ENCODE data around the gene SAPCD2. TPM values are rescaled to one million over a fixed set of nuclear protein-coding genes. Genes with fewer than 3 reads are reported as not detected.

Gene SAPCD2
- total and polyA plus RNA-seq, 9 of the 15 experiments (the other 6 are each of a cell fraction or from before 2014, with no cell fraction given), result 3.4 to 91.8 (median 18.8) TPM

DNA sequence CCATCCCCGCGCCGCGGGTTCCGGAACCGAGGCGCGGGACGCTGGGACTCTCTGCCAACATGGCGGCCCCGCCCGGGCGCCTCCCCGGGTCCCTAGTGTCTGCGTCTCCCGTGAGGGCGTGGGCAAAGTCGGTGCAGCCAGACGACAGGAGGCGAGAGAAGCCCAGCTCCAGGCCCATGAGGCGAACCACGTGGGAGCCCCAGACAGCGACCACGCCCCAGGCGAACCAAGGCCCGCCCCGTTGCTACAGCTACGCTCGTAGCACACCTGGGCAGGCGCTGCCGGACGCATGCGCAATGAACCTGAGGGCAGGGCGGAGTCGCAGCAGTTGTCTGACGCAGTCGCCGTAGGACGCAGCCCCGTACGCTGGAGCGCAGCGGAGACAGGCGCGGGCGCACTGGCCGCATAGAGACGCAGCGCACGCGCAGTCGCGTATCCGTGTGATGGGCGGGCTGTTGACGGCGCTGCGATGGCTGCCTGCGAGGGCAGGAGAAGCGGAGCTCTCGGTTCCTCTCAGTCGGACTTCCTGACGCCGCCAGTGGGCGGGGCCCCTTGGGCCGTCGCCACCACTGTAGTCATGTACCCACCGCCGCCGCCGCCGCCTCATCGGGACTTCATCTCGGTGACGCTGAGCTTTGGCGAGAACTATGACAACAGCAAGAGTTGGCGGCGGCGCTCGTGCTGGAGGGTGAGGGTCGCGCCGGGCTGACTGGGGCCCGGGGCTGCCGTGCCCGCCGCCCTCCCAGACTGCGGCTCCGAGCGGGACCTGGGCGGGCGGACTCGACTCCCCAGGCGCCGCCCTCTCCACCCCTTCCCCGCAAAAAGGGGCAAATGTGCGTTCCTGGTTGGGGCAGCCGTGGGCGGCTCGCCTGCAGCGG, 16.4 kb upstream of the SAPCD2 start, which contains the start of gene MAN1B1 (continued):
- TF ChIP-seq, protein P1, sequence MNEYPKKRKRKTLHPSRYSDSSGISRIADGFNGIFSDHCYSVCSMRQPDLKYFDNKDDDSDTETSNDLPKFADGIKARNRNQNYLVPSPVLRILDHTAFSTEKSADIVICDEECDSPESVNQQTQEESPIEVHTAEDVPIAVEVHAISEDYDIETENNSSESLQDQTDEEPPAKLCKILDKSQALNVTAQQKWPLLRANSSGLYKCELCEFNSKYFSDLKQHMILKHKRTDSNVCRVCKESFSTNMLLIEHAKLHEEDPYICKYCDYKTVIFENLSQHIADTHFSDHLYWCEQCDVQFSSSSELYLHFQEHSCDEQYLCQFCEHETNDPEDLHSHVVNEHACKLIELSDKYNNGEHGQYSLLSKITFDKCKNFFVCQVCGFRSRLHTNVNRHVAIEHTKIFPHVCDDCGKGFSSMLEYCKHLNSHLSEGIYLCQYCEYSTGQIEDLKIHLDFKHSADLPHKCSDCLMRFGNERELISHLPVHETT (CRISPR knock-in tag; conservative IDR thresholded peaks at IDR 0.05 in 1 of 2, IDR thresholded peaks at IDR 0.05 in 1 of 2), result peak in 1 of 2 experiments; percentile 84; a peak in 2 of 4 replicates
- TF ChIP-seq, protein P2, sequence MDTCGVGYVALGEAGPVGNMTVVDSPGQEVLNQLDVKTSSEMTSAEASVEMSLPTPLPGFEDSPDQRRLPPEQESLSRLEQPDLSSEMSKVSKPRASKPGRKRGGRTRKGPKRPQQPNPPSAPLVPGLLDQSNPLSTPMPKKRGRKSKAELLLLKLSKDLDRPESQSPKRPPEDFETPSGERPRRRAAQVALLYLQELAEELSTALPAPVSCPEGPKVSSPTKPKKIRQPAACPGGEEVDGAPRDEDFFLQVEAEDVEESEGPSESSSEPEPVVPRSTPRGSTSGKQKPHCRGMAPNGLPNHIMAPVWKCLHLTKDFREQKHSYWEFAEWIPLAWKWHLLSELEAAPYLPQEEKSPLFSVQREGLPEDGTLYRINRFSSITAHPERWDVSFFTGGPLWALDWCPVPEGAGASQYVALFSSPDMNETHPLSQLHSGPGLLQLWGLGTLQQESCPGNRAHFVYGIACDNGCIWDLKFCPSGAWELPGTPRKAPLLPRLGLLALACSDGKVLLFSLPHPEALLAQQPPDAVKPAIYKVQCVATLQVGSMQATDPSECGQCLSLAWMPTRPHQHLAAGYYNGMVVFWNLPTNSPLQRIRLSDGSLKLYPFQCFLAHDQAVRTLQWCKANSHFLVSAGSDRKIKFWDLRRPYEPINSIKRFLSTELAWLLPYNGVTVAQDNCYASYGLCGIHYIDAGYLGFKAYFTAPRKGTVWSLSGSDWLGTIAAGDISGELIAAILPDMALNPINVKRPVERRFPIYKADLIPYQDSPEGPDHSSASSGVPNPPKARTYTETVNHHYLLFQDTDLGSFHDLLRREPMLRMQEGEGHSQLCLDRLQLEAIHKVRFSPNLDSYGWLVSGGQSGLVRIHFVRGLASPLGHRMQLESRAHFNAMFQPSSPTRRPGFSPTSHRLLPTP (IDR thresholded peaks at IDR 0.05; ENCODE audit: borderline replicate concordance, extremely low read depth, insufficient read length), result no peak
- no peak; the same call in 1 of the 2 replicates for TF ChIP-seq NR3C1 (CRISPR knock-in tag; IDR thresholded peaks at IDR 0.05)
- no peak for TF ChIP-seq ZNF695 (CRISPR knock-in tag; IDR thresholded peaks at IDR 0.05)
- no peak for TF ChIP-seq BCL6 (CRISPR knock-in tag; IDR thresholded peaks at IDR 0.05)
- TF ChIP-seq, protein P3, sequence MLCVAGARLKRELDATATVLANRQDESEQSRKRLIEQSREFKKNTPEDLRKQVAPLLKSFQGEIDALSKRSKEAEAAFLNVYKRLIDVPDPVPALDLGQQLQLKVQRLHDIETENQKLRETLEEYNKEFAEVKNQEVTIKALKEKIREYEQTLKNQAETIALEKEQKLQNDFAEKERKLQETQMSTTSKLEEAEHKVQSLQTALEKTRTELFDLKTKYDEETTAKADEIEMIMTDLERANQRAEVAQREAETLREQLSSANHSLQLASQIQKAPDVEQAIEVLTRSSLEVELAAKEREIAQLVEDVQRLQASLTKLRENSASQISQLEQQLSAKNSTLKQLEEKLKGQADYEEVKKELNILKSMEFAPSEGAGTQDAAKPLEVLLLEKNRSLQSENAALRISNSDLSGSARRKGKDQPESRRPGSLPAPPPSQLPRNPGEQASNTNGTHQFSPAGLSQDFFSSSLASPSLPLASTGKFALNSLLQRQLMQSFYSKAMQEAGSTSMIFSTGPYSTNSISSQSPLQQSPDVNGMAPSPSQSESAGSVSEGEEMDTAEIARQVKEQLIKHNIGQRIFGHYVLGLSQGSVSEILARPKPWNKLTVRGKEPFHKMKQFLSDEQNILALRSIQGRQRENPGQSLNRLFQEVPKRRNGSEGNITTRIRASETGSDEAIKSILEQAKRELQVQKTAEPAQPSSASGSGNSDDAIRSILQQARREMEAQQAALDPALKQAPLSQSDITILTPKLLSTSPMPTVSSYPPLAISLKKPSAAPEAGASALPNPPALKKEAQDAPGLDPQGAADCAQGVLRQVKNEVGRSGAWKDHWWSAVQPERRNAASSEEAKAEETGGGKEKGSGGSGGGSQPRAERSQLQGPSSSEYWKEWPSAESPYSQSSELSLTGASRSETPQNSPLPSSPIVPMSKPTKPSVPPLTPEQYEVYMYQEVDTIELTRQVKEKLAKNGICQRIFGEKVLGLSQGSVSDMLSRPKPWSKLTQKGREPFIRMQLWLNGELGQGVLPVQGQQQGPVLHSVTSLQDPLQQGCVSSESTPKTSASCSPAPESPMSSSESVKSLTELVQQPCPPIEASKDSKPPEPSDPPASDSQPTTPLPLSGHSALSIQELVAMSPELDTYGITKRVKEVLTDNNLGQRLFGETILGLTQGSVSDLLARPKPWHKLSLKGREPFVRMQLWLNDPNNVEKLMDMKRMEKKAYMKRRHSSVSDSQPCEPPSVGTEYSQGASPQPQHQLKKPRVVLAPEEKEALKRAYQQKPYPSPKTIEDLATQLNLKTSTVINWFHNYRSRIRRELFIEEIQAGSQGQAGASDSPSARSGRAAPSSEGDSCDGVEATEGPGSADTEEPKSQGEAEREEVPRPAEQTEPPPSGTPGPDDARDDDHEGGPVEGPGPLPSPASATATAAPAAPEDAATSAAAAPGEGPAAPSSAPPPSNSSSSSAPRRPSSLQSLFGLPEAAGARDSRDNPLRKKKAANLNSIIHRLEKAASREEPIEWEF (CRISPR knock-in tag; IDR thresholded peaks at IDR 0.05), result no peak
- TF ChIP-seq, protein P4, sequence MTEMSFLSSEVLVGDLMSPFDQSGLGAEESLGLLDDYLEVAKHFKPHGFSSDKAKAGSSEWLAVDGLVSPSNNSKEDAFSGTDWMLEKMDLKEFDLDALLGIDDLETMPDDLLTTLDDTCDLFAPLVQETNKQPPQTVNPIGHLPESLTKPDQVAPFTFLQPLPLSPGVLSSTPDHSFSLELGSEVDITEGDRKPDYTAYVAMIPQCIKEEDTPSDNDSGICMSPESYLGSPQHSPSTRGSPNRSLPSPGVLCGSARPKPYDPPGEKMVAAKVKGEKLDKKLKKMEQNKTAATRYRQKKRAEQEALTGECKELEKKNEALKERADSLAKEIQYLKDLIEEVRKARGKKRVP (CRISPR knock-in tag; IDR thresholded peaks at IDR 0.05), result no peak
- TF ChIP-seq RBBP5 (IDR thresholded peaks at IDR 0.05; ENCODE audit: borderline replicate concordance, insufficient read depth, low read length, poor library complexity, severe bottlenecking), result peak; percentile 17
- peak; percentile 90 for TF ChIP-seq SAFB (IDR thresholded peaks at IDR 0.05; ENCODE audit: borderline replicate concordance, low read depth, low read length)
- TF ChIP-seq EHMT2 (IDR thresholded peaks at IDR 0.05), result no peak
- TF ChIP-seq ZBED1 (IDR thresholded peaks at IDR 0.05), result no peak
- TF ChIP-seq, protein P5, sequence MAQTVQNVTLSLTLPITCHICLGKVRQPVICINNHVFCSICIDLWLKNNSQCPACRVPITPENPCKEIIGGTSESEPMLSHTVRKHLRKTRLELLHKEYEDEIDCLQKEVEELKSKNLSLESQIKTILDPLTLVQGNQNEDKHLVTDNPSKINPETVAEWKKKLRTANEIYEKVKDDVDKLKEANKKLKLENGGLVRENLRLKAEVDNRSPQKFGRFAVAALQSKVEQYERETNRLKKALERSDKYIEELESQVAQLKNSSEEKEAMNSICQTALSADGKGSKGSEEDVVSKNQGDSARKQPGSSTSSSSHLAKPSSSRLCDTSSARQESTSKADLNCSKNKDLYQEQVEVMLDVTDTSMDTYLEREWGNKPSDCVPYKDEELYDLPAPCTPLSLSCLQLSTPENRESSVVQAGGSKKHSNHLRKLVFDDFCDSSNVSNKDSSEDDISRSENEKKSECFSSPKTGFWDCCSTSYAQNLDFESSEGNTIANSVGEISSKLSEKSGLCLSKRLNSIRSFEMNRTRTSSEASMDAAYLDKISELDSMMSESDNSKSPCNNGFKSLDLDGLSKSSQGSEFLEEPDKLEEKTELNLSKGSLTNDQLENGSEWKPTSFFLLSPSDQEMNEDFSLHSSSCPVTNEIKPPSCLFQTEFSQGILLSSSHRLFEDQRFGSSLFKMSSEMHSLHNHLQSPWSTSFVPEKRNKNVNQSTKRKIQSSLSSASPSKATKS (CRISPR knock-in tag; IDR thresholded peaks at IDR 0.05), result no peak

Data from K562 (cell line).